HCT116 (cell line): ENCODE measurements around the gene NR1H3. TPM values are rescaled to one million over a fixed set of nuclear protein-coding genes. Genes with fewer than 3 reads are reported as not detected.
A peak's percentile ranks its signal among the peaks of the same experiment; 100 is the strongest.

Experiments
- ATAC-seq: fragments of 200-7000 bp; cut with Tn5 transposase; 2 replicates; pipeline ENCODE4 v1.9.1; 2020; ENCODE audit warnings: mild to moderate bottlenecking, moderate library complexity
- BruUV-seq: library from RNA; stranded (reverse); fragments of 400-500 nt; replicated peaks from 2 replicates; lab custom pipeline; 2021; lab: Mats Ljungman, UMichigan
- CTCF ChIA-PET: fragments of 300-600 bp; sonication (Branson Sonifier 250); formaldehyde crosslinking; loops from one replicate; lab custom pipeline; 2021; ENCODE audit warnings: antibody characterized with exemption; lab: Charles Lee
- POLR2A ChIA-PET: fragments of 300-600, 350-600 bp; sonication (Branson Sonifier 250); formaldehyde crosslinking; loops from one replicate; lab custom pipeline; 2021; ENCODE audit warnings: antibody characterized with exemption; lab: Charles Lee
- RAD21 ChIA-PET, 2 experiments: fragments of 300-600 bp; sonication (Branson Sonifier 250); formaldehyde crosslinking; loops; one replicate each; lab custom pipeline; 2023; ENCODE audit warnings: low total read pairs in 2 of 2; ENCODE audit not compliant: uncharacterized antibody in 2 of 2, unreplicated experiment in 2 of 2, low non-redundant PET in 1 of 2; lab: Charles Lee
- DNase-seq: peaks from one replicate; pipeline ENCODE4 v3.0.0-alpha.2; 2010; ENCODE audit warnings: low read depth, low spot score
- H2AFZ ChIP-seq: fragments of 200-600 bp; shearing (Covaris generic), sonication (generic); 2 replicates; pipeline ENCODE4 v1.6.1; 2017; ENCODE audit warnings: low read depth, mixed run types, mixed read lengths, antibody characterized with exemption, low read length; ENCODE audit not compliant: poor library complexity, severe bottlenecking
- H3K27ac ChIP-seq: 2 replicates; pipeline ENCODE4 v1.5.1; 2012; ENCODE audit warnings: low read depth, low read length
- H3K27me3 ChIP-seq: fragments of 200-600 bp; sonication (generic); 2 replicates; pipeline ENCODE4 v1.6.1; 2016; ENCODE audit warnings: mixed run types, low read length, mixed read lengths; ENCODE audit not compliant: insufficient read depth
- H3K36me3 ChIP-seq, 2 experiments: fragments of 200-500 bp in 1 of 2; fragments of 200-600 bp in 1 of 2; sonication (Bioruptor generic) in 1 of 2; sonication (generic) in 1 of 2; 2 replicates each; pipeline versions ENCODE4 v1.5.1 to v1.6.1; 2014 to 2016; ENCODE audit warnings: low read length in 2 of 2, inconsistent platforms in 1 of 2, mixed read lengths in 1 of 2, mixed run types in 1 of 2; ENCODE audit not compliant: insufficient read depth in 2 of 2, control insufficient read depth in 1 of 2
- H3K4me1 ChIP-seq, 2 experiments: fragments of 200-600 bp in 1 of 2; sonication (generic) in 1 of 2; 2 replicates each; pipeline versions ENCODE4 v1.5.1 to v1.6.1; 2012 to 2017; ENCODE audit warnings: low read length in 2 of 2, inconsistent platforms in 1 of 2, mild to moderate bottlenecking in 1 of 2, mixed read lengths in 1 of 2, mixed run types in 1 of 2, moderate library complexity in 1 of 2; ENCODE audit not compliant: insufficient read depth in 2 of 2, control insufficient read depth in 1 of 2
- H3K4me2 ChIP-seq: fragments of 200-600 bp; sonication (generic); 2 replicates; pipeline ENCODE4 v1.6.1; 2017; ENCODE audit warnings: mixed run types, low read length, mixed read lengths
- H3K4me3 ChIP-seq, 2 experiments: fragments of 200-600 bp in 1 of 2; sonication (generic) in 1 of 2; replicated peaks in 1 of 2; 2 replicates each; pipeline ENCODE4 v1.5.1; 2011 to 2016; ENCODE audit warnings: low read length in 2 of 2, control low read depth in 1 of 2, low read depth in 1 of 2, mild to moderate bottlenecking in 1 of 2, mixed read lengths in 1 of 2, mixed run types in 1 of 2
- H3K79me2 ChIP-seq: fragments of 200-600 bp; sonication (generic); 2 replicates; pipeline ENCODE4 v1.6.1; 2017; ENCODE audit warnings: mild to moderate bottlenecking, mixed run types, low read length, moderate library complexity, mixed read lengths; ENCODE audit not compliant: insufficient read depth
- H3K9ac ChIP-seq: fragments of 200-600 bp; sonication (generic); 2 replicates; pipeline ENCODE4 v1.6.1; 2016; ENCODE audit warnings: low read length, mixed read lengths
- H3K9me2 ChIP-seq: fragments of 200-600 bp; sonication (generic), shearing (Covaris generic); 2 replicates; pipeline ENCODE4 v1.6.1; 2017; ENCODE audit warnings: mixed run types, mild to moderate bottlenecking, moderate library complexity; ENCODE audit not compliant: insufficient read depth
- H3K9me3 ChIP-seq, 2 experiments: fragments of 200-500 bp in 1 of 2; fragments of 200-600 bp in 1 of 2; sonication (Bioruptor generic) in 1 of 2; sonication (generic) in 1 of 2; 2 replicates each; pipeline ENCODE4 v1.6.1; 2014 to 2017; ENCODE audit warnings: low read length in 2 of 2, mixed read lengths in 2 of 2, inconsistent platforms in 1 of 2, low read depth in 1 of 2, mild to moderate bottlenecking in 1 of 2, mixed run types in 1 of 2, moderate library complexity in 1 of 2; ENCODE audit not compliant: control insufficient read depth in 1 of 2, insufficient read depth in 1 of 2
- H4K20me1 ChIP-seq: fragments of 200-600 bp; sonication (generic), shearing (Covaris generic); 2 replicates; pipeline ENCODE4 v1.6.1; 2017; ENCODE audit warnings: mixed run types, mild to moderate bottlenecking, moderate library complexity; ENCODE audit not compliant: insufficient read depth
- CBX3 ChIP-seq: IDR thresholded peaks from 2 replicates; pipeline ENCODE4 v1.6.1; 2012; ENCODE audit warnings: low read depth
- CEBPB ChIP-seq: IDR thresholded peaks from 2 replicates; pipeline ENCODE4 v1.6.1; 2012; ENCODE audit warnings: low read depth
- CTCF ChIP-seq, 3 experiments: fragments of 200-600 bp in 1 of 3; sonication (generic) in 1 of 3; IDR thresholded peaks in 2 of 3; conservative IDR thresholded peaks in 1 of 3; 2 replicates each; pipeline ENCODE4 v1.5.1; 2012 to 2017; ENCODE audit warnings: low read depth in 2 of 3, low read length in 2 of 3, antibody characterized with exemption in 1 of 3, borderline replicate concordance in 1 of 3, control low read depth in 1 of 3, mild to moderate bottlenecking in 1 of 3, mixed read lengths in 1 of 3, mixed run types in 1 of 3, moderate library complexity in 1 of 3; ENCODE audit not compliant: insufficient read depth in 1 of 3
- EGR1 ChIP-seq: IDR thresholded peaks from 2 replicates; pipeline ENCODE4 v1.6.1; 2012; ENCODE audit warnings: low read depth
- ELF1 ChIP-seq: IDR thresholded peaks from 2 replicates; pipeline ENCODE4 v1.6.1; 2012; ENCODE audit warnings: low read depth, borderline replicate concordance
- JUND ChIP-seq: IDR thresholded peaks from 2 replicates; pipeline ENCODE4 v1.6.1; 2012
- MAX ChIP-seq: IDR thresholded peaks from 2 replicates; pipeline ENCODE4 v1.6.1; 2012
- POLR2A ChIP-seq: IDR thresholded peaks from 2 replicates; pipeline ENCODE4 v1.7.0; 2011; ENCODE audit warnings: borderline replicate concordance; ENCODE audit not compliant: insufficient read depth, insufficient read length; ENCODE audit errors: extremely low read depth
- RAD21 ChIP-seq: IDR thresholded peaks from 2 replicates; pipeline ENCODE4 v1.6.1; 2012; ENCODE audit warnings: low read depth, mild to moderate bottlenecking
- SP1 ChIP-seq: IDR thresholded peaks from 2 replicates; pipeline ENCODE4 v1.6.1; 2012; ENCODE audit warnings: low read depth
- SRF ChIP-seq: IDR thresholded peaks from 2 replicates; pipeline ENCODE4 v1.6.1; 2012; ENCODE audit warnings: low read depth
- TCF7L2 ChIP-seq: IDR thresholded peaks from 2 replicates; pipeline ENCODE4 v1.7.0; 2011; ENCODE audit warnings: borderline replicate concordance, inconsistent platforms; ENCODE audit not compliant: insufficient read depth, insufficient read length; ENCODE audit errors: extremely low read depth
- YY1 ChIP-seq: IDR thresholded peaks from 2 replicates; pipeline ENCODE4 v1.6.1; 2011; ENCODE audit warnings: low read length, low read depth, moderate library complexity, mild to moderate bottlenecking; ENCODE audit not compliant: insufficient replicate concordance; ENCODE audit errors: extremely low read depth
- ZFX ChIP-seq: fragments of 450-650 bp; IDR thresholded peaks from 2 replicates; pipeline ENCODE4 v1.6.1; 2017
- ZNF274 ChIP-seq: fragments of 200-500 bp; sonication (Bioruptor generic); IDR thresholded peaks from 2 replicates; pipeline ENCODE4 v1.6.1; 2014; ENCODE audit warnings: mild to moderate bottlenecking, low read depth, low read length, inconsistent platforms
- intact Hi-C: fragments of 100-400 bp; cut with micrococcal nuclease; formaldehyde crosslinking; loops from 2 replicates; pipeline ENCODE4 v1.10.0; 2022
- total RNA-seq: library from RNA; stranded (reverse); gene quantifications from one replicate; pipeline ENCODE4 v1.2.1, GENCODE V29; 2021; ENCODE audit not compliant: unreplicated experiment

The NR1H3 gene
- total RNA-seq, 1 experiment from 2014 or later = 23.5 TPM

- ChIA-PET CTCF (interaction anchor here (0.6 to 1.8 kb wide), 11 partner anchors 11 to 207 kb away, joined by 3 to 18 read pairs (median 4); partner anchors contain the start of genes ACP2 and PACSIN3), POLR2A (interaction anchor here (1.3 to 2.4 kb wide), 2 partner anchors 11 to 45 kb away, joined by 3 to 7 read pairs; partner anchors contain the start of gene ACP2), RAD21 (no interaction called here)
- Histone ChIP-seq H4K20me1 (no peaks in the 10 kb centered on the region), H3K27me3 (no peaks in the 10 kb centered on the region), H3K4me2 (peak overlapping the region; percentile 11; the same call in 1 of the 2 replicates), H3K9me2 (no peaks in the 10 kb centered on the region), H3K27ac (no peak overlapping the region), H2AFZ (no peak overlapping the region), H3K9ac (no peak overlapping the region), H3K79me2 (no peaks in the 10 kb centered on the region), H3K36me3 (no peaks in the 10 kb centered on the region), H3K9me3 (no peaks in the 10 kb centered on the region), H3K4me3 (no peak overlapping the region), H3K4me1 (peaks cover 7 to 10% of the 10 kb centered on the region in 2 experiments)
- no TSS peak for BruUV-seq
- DNase-seq = no peak
- TF ChIP-seq POLR2A (no peak), RAD21 (peak; percentile 69), CTCF (IDR thresholded peaks at IDR 0.05 in 2 of 3, conservative IDR thresholded peaks at IDR 0.05 in 1 of 3; ENCODE audit: borderline replicate concordance in 1 of 3, insufficient read depth in 1 of 3, low read depth in 2 of 3, low read length in 2 of 3) (peak; percentile 63 to 69 (median 68)), YY1 (no peak)
- ATAC-seq = peak; percentile 88
- intact Hi-C loops = loop anchor here (2.0 to 10.0 kb wide), 2 partner anchors 83 to 95 kb away; partner anchors contain the start of genes ARFGAP2 and MYBPC3
These were observed 1.6 kb downstream of the NR1H3 start for GRCh38 chr11:47259232-47259977.

GRCh38 chr11:47260366-47260765, 2.6 kb downstream of the NR1H3 start:
- intact Hi-C loops = no loop called here
- no peak for ATAC-seq
- DNase-seq = no peak
- peaks cover 14 to 19% of the 10 kb centered on the region in 2 experiments for H3K4me1 ChIP-seq
- H3K36me3 ChIP-seq = no peaks in the 10 kb centered on the region
- no TSS peak for BruUV-seq
- H3K9me3 ChIP-seq = no peaks in the 10 kb centered on the region
- H3K79me2 ChIP-seq = no peaks in the 10 kb centered on the region
- no peak overlapping the region for H3K4me3 ChIP-seq
- H3K27ac ChIP-seq = no peak overlapping the region
- no peaks in the 10 kb centered on the region for H3K27me3 ChIP-seq
- ChIA-PET RAD21 (no interaction called here), CTCF (interaction anchor here (1.4 to 1.8 kb wide), 3 partner anchors 12 to 106 kb away, joined by 4 to 10 read pairs (median 7); partner anchors contain the start of gene ACP2), POLR2A (interaction anchor here (2.4 kb wide), 1 partner anchor 12 kb away, joined by 7 read pairs; the partner anchor contains the start of gene ACP2)
- H2AFZ ChIP-seq = no peak overlapping the region
- H4K20me1 ChIP-seq = no peaks in the 10 kb centered on the region
- no peak overlapping the region for H3K9ac ChIP-seq
- H3K4me2 ChIP-seq = no peak overlapping the region
- H3K9me2 ChIP-seq = no peaks in the 10 kb centered on the region
- no peak for TF ChIP-seq CEBPB
- no peak for TF ChIP-seq EGR1
- no peak for TF ChIP-seq JUND
- TF ChIP-seq SRF = no peak
- TF ChIP-seq MAX = no peak
- no peak for TF ChIP-seq RAD21
- TF ChIP-seq ZNF274 = no peak
- no peak for TF ChIP-seq YY1
- no peak for TF ChIP-seq ELF1
- TF ChIP-seq SP1 = no peak
- no peak for TF ChIP-seq CTCF (IDR thresholded peaks at IDR 0.05 in 2 of 3, conservative IDR thresholded peaks at IDR 0.05 in 1 of 3; ENCODE audit: borderline replicate concordance in 1 of 3, insufficient read depth in 1 of 3, low read depth in 2 of 3, low read length in 2 of 3)
- TF ChIP-seq TCF7L2 = no peak
- TF ChIP-seq ZFX = no peak
- TF ChIP-seq CBX3 = no peak
